HEK293T (cell line): ENCODE measurements around the gene PRAMEF9.
"Not testable (repeated sequence)": the region's sequence is repeated elsewhere in the genome, so short reads cannot be mapped to it uniquely, and the experiment has no call there.

Source experiments
- ARNT ChIP-seq: fragments of 450-650 bp; IDR thresholded peaks from 2 replicates; pipeline ENCODE4 v1.6.1; 2017; ENCODE audit warnings: mild to moderate bottlenecking
- BHLHE40 ChIP-seq: fragments of 450-650 bp; IDR thresholded peaks from 2 replicates; pipeline ENCODE4 v1.6.1; 2016; ENCODE audit warnings: mild to moderate bottlenecking, moderate library complexity, borderline replicate concordance
- CTBP1 ChIP-seq: fragments of 450-650 bp; IDR thresholded peaks from 2 replicates; pipeline ENCODE4 v1.6.1; 2016; ENCODE audit warnings: borderline replicate concordance
- ELF4 ChIP-seq: fragments of 450-650 bp; IDR thresholded peaks from 2 replicates; pipeline ENCODE4 v1.6.1; 2017; ENCODE audit warnings: antibody characterized with exemption
- FOXA1 ChIP-seq: fragments of 450-650 bp; IDR thresholded peaks from 2 replicates; pipeline ENCODE4 v1.6.1; 2016; ENCODE audit warnings: mild to moderate bottlenecking
- FOXM1 ChIP-seq: fragments of 450-650 bp; IDR thresholded peaks from 2 replicates; pipeline ENCODE4 v1.6.1; 2017; ENCODE audit warnings: mild to moderate bottlenecking, borderline replicate concordance
- LEF1 ChIP-seq: fragments of 450-650 bp; IDR thresholded peaks from 2 replicates; pipeline ENCODE4 v1.6.1; 2017; ENCODE audit warnings: mild to moderate bottlenecking, borderline replicate concordance
- SP1 ChIP-seq: fragments of 450-650 bp; IDR thresholded peaks from 2 replicates; pipeline ENCODE4 v1.6.1; 2017
- SUZ12 ChIP-seq: fragments of 450-650 bp; IDR thresholded peaks from 2 replicates; pipeline ENCODE4 v1.6.1; 2016; ENCODE audit warnings: mild to moderate bottlenecking
- TARDBP ChIP-seq: fragments of 450-650 bp; IDR thresholded peaks from 2 replicates; pipeline ENCODE4 v1.6.1; 2016
- ZNF384 ChIP-seq: fragments of 450-650 bp; IDR thresholded peaks from 2 replicates; pipeline ENCODE4 v1.6.1; 2016

DNA sequence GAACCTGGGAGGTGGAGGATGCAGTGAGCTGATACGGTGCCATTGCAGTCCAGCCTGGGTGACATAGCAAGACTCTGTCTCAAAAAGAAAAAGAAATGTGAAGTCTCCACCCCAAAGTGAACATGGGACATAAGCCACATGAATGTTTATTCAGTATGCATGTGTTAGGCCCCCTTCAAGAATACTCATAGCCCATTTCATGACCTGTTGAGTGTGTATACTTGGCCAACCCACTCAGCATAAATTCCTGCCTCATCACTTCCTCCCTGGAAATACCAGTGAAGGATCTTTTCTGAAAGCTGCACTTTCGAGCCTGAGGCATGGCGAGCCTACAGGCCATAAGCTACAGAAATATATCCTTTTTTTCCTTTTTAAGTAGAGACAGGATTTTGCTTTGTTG is 47.6 kb downstream of the PRAMEF9 start:
- not testable (repeated sequence) for TF ChIP-seq ELF4, FOXM1, FOXA1, ARNT, SUZ12, BHLHE40, SP1, TARDBP, CTBP1, ZNF384, LEF1
